ENCODE results near the gene PDHX.

PDHX gene

DNA sequence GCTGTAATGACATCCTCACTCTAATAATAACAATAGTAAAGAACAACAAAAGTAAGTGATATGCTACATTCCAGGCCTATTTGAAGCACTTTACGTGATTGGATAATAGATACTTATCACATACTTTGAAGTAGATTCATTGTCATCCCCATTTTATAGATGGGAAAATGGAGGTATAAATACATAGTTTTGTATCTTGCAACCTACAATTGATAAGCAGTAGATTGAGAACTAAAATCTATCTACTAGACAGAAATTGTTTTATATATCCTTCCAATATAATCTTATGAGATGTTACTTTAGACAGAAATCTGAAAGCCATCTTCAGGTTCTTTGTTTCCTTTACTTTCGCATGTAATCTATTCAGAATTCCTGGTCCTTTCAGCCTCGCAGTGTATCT, 118.0 kb downstream of the PDHX start:
- TF ChIP-seq, protein P1, sequence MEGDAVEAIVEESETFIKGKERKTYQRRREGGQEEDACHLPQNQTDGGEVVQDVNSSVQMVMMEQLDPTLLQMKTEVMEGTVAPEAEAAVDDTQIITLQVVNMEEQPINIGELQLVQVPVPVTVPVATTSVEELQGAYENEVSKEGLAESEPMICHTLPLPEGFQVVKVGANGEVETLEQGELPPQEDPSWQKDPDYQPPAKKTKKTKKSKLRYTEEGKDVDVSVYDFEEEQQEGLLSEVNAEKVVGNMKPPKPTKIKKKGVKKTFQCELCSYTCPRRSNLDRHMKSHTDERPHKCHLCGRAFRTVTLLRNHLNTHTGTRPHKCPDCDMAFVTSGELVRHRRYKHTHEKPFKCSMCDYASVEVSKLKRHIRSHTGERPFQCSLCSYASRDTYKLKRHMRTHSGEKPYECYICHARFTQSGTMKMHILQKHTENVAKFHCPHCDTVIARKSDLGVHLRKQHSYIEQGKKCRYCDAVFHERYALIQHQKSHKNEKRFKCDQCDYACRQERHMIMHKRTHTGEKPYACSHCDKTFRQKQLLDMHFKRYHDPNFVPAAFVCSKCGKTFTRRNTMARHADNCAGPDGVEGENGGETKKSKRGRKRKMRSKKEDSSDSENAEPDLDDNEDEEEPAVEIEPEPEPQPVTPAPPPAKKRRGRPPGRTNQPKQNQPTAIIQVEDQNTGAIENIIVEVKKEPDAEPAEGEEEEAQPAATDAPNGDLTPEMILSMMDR (IDR thresholded peaks at IDR 0.05; ENCODE audit: extremely low read depth, missing control alignments), result no peak
- DNase-seq (ENCODE audit: low spot score), result no peak

DNA sequence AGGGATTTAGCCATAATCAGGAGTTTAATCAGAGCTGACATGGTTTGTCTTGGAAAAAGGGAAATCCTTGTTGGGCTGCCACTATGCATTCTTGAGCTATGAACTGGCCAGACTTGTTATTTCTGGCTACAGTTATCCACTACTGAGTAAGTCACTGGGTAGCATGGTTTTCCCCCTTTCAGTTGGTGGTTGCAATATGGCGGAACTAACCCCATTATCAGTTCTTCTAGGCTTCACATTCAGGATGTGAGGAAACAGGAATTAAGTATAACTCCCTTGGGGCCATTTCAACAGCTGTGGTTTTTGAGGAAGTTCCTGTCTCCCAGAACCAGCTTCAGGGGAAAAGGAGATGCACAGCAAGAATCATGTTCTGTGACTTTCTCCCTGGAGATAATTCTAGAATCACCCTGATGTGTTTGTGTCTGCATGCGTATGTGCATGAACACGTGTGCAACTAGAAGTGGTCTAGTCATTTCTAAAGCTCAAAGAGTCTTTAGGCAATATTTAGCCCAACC, 119.5 kb downstream of the PDHX start:
- DNase-seq (ENCODE audit: low spot score), result peak; percentile 21
- TF ChIP-seq, protein P1 (IDR thresholded peaks at IDR 0.05; ENCODE audit: extremely low read depth, missing control alignments), result no peak

DNA sequence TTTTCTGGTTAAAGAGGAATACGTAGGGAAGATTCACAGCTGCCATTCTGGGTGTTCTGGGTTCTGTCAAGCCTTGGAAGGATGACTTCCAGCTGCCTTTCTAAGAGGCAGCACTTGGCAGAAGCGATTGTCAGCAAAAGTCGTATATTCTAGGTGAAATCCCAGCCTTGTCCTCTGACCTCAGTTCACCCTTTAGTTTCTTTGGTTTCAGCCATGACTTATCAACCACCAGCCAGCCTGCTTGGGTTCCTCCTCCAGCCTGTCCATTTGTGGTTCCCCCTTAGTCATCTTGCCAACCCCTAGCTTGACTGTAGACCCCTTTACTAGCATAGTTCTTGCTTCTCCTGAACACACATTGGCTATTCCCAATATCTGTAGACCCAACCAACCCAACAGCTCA, 120.2 kb downstream of the PDHX start:
- DNase-seq (ENCODE audit: low spot score), result no peak
- TF ChIP-seq, protein P1 (IDR thresholded peaks at IDR 0.05; ENCODE audit: extremely low read depth, missing control alignments), result no peak

DNA sequence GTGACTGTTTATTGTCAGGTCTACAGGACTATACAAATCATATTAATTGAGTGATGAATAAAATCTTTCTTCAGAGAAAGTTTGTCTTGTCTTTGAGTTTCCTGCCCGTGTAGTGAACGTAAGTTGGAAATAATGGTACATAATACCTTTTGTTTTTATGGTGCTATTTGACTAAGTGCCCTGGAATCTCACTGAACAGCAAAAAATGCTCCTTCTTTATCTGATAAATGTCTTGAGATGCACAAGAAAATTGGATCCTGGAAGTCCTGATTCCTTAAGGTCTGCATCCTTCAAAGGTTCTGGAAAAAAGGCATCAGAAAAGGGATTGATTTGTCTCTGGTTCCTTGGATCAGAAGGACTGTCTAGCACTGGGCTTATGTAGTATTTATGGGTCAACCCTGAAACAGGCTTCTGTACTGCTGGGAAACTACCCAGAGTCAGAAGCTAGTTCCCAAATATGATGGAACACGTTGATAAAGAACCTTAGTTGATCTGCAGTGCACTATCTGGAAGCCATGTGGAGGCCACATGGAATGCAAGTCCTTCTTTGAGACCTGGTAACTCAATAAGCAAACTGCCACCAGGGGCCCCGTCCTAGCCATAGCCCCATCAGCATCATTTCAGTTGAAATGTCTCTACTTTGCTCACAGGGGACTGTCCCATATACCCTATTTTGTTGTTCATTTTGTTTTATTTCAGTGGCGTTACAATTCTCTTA, 122.0 kb downstream of the PDHX start:
- TF ChIP-seq, protein P1 (IDR thresholded peaks at IDR 0.05; ENCODE audit: extremely low read depth, missing control alignments), result no peak
- no peak for DNase-seq (ENCODE audit: low spot score)

DNA sequence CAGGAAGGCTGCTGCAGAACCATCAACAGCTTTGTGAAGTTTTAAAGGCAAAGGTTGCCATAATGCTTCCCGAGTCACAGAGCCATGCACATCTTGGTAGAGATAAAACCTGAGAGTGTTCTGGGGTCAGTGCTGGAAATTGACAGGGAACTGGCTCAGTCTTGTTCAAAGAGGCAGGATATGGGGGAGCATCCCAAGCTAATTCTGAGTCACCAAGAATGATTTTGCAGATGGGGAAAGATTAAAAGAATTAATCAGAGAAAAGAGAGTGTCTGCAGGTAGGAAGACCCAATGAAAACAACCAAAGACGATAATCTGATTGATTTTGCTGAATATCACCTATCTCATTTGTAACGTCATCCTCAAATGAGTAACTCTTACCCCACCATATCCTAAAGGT, 122.7 kb downstream of the PDHX start:
- no peak for DNase-seq (ENCODE audit: low spot score)

DNA sequence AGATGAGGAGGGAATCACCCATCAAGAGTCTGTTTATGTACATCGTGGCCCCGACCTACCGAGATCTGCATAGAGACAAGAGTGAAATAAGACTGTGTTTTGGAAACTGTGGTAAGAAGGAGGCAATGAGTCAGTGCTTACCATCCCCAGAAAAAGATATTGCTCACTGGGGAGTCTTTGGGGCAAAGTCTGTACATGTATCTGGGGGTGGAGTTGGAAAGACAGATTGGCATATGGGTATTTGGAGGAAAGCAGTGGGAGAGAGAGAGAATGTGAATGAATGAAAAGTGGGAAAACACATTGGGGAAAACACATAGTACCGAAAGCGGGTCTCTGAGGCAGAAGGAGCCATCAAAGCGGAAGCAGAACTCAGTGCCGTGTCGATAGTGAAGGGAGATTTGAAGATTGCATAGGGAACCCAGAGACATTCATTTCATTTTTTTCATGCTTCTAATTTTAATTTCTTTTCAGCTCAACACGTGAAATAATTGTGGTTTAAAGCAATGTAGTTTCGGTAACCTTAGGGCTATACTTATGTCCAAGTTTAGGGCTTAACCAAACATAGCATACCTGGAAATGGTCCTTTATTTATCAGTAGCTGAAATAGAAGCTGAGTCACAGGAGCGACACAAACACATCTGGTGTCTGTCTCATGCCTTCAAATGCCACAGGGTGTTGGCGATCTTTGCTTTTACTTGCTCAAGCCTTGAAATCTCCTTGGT, 124.0 kb downstream of the PDHX start:
- peak; percentile 57 for DNase-seq (ENCODE audit: low spot score)

More for the DNA sequence above, 122.7 kb downstream of the PDHX start:
- TF ChIP-seq, protein P1 (IDR thresholded peaks at IDR 0.05; ENCODE audit: extremely low read depth, missing control alignments), result no peak

More for the DNA sequence above, 124.0 kb downstream of the PDHX start:
- TF ChIP-seq, protein P1 (IDR thresholded peaks at IDR 0.05; ENCODE audit: extremely low read depth, missing control alignments), result no peak
